ENCODE data around the gene ZDHHC12.

ZDHHC12 gene

GRCh38 chr9:128688501-128689292, 35.2 kb downstream of the ZDHHC12 start, which contains the start of gene SET:
Gene SET (plus strand): TSS chr9:128689222. CDS start chr9:128689583, 361 bp downstream.
- DNase-seq (ENCODE audit: low read depth, low spot score): peak; percentile 99

DNA sequence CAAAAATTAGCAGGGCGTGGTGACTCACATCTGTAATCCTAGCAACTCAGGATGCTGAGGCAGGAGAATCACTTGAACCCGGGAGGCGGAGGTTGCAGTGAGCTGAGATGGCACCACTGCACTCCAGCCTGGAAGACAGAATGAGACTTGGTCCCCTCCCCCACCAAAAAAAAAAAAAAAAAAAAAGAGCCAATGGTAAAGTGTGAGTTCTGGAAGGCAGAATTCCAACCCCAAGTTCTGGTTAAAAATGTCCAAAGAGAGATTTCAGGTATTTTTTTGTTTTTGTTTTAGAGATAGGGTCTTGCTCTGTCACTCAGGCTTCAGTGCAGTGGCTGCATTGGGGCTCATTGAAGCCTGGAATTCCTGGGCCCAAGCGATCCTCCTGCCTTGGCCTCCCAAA, 36.5 kb downstream of the ZDHHC12 start:
- DNase-seq (ENCODE audit: low read depth, low spot score): no peak

- DNase-seq (ENCODE audit: low read depth, low spot score): peak; percentile 21
Measured at GRCh38 chr9:128685636-128686489, 38.1 kb downstream of the ZDHHC12 start.

DNA sequence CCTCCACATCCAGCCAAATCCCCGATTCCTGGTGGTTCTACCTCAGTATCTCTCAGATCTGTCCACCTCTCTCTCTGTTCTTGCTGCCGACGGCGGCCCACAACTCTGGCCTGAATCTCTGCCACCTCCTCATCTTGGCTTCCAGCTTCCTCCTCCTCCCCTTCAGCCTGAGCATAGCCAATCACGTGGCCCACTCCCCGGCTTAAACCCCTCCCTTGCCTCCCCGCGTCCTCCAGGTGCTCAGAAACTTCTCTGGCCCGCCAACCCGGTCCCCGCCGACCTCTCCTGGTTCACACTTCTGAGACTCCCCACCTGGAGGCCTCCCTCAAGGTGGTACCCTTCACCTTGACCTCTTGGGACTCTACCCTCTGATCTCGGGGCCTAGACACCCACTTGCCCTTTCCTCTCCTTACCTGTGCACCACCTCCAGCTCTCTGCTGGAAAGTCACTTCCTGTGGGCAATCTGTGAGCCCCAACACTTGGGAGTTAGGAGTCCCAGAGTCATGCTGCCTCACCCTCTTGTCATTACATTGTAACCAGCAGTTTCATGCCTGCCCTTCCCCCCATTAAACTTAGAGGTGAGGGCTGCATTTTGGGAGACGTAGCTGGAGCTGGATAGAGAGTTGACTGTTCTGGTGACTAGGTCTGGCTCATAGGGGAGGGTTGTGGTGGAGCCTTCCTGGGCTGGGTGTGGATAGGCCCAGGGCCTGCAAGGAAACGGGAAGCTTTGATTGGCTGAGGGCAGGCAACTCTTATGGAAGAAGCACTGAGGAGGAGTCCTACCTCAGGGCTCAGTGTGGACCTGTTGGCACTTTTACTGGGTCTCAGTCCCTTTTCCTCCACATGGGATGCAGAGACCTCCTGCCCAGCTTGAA, 39.4 kb downstream of the ZDHHC12 start:
- peak; percentile 81 for DNase-seq (ENCODE audit: low read depth, low spot score)

GRCh38 chr9:128684065-128684324, 39.9 kb downstream of the ZDHHC12 start:
- no peak for DNase-seq (ENCODE audit: low read depth, low spot score)

DNA sequence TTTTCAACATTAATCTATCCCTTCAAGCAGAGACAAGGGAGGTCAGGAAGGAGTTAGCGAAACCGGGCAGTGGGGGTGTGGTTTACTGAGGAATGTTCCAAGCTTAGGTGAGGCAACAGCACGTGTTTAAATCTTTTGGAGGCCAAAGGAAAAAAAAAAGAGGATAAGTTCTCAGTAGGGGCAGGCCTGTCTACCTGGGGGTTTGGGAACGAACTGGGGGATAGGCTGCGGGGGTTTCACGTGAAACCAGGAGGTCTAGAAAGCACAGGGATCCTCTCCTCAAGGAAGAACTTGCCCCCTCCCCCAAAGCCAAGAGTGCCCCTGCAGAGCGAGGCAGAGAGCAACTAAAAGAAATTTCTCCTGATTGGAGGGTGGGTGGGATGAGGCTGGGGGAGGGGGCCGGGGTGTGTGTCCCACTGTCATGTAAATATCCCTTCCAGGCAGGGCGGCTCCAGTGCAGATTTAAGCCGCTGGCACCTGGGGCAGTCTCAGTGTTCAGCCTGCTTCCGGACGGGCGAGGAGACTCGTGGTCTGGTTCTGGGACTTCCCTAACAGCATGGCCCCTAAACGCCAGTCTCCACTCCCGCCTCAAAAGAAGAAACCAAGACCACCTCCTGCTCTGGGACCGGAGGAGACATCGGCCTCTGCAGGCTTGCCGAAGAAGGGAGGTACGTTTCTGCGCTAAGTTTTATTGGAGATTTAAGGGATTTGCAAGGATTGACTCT, 40.4 kb downstream of the ZDHHC12 start:
- peak; percentile 64 for DNase-seq (ENCODE audit: low read depth, low spot score)

GRCh38 chr9:128677794-128678193, 46.1 kb downstream of the ZDHHC12 start:
- no peak for DNase-seq (ENCODE audit: low read depth, low spot score)

DNA sequence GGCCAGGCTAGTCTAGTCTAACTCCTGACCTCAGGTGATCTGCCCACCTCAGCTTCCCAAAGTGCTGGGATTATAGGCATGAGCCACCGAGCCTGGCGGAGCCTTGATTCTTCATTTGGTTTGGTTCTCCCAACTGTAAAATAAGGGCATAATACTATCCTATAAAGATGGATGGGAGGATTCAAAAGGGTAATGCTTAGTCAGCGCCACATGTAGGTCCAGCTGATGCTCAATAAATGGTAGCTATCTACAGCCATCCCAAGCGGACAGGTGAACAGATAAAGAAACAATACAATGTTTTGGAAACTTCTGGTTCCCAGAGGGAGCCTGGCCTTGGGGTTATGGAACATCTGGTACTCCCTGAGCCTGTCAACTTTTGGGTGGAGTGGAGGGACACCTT, 48.5 kb downstream of the ZDHHC12 start:
- DNase-seq (ENCODE audit: low read depth, low spot score): no peak
